HUES6 (cell line): ENCODE results near the gene OPHN1.

Experiments used
- H3K27ac ChIP-seq: 2 replicates; pipeline ENCODE4 v1.7.0; 2013; ENCODE audit warnings: low read depth, mild to moderate bottlenecking, low read length, inconsistent platforms
- H3K27me3 ChIP-seq: 2 replicates; pipeline ENCODE4 v1.6.1; 2013; ENCODE audit warnings: low read length; ENCODE audit not compliant: control insufficient read depth, insufficient read depth
- H3K36me3 ChIP-seq: 2 replicates; pipeline ENCODE4 v1.6.1; 2013; ENCODE audit warnings: low read length; ENCODE audit not compliant: control insufficient read depth, insufficient read depth
- H3K4me1 ChIP-seq: 2 replicates; pipeline ENCODE4 v1.6.1; 2013; ENCODE audit warnings: low read length; ENCODE audit not compliant: control insufficient read depth, insufficient read depth
- H3K4me3 ChIP-seq: 2 replicates; pipeline ENCODE4 v1.5.1; 2013; ENCODE audit warnings: low read depth, low read length
- H3K9ac ChIP-seq: one replicate; pipeline ENCODE4 v1.6.1; 2013; ENCODE audit warnings: mild to moderate bottlenecking, low read length
- H3K9me3 ChIP-seq: 2 replicates; pipeline ENCODE4 v1.6.1; 2013; ENCODE audit warnings: low read depth, low read length; ENCODE audit not compliant: control insufficient read depth, insufficient read depth

Gene OPHN1

GRCh38 chrX:68048774-68049173, 384.5 kb downstream of the OPHN1 start:
- no peak overlapping the region for H3K9ac ChIP-seq

GRCh38 chrX:68045008-68045577, 388.2 kb downstream of the OPHN1 start:
- peaks cover 4% of the 10 kb centered on the region; the same call in 1 of the 2 replicates for H3K9me3 ChIP-seq
- no peak overlapping the region for H3K9ac ChIP-seq
- H3K27me3 ChIP-seq = no peaks in the 10 kb centered on the region
- peaks cover 14% of the 10 kb centered on the region for H3K4me1 ChIP-seq
- H3K27ac ChIP-seq = no peak overlapping the region
- no peaks in the 10 kb centered on the region for H3K36me3 ChIP-seq
- H3K4me3 ChIP-seq = no peak overlapping the region

More at GRCh38 chrX:68048774-68049173, 384.5 kb downstream of the OPHN1 start:
- H3K36me3 ChIP-seq = no peaks in the 10 kb centered on the region
- H3K4me3 ChIP-seq = no peak overlapping the region
- H3K4me1 ChIP-seq = no peaks in the 10 kb centered on the region; the same call in 1 of the 2 replicates
- H3K9me3 ChIP-seq = peaks cover 5% of the 10 kb centered on the region; the same call in 1 of the 2 replicates
- H3K27me3 ChIP-seq = no peaks in the 10 kb centered on the region
- no peak overlapping the region for H3K27ac ChIP-seq

GRCh38 chrX:68043713-68044438, 389.4 kb downstream of the OPHN1 start:
- H3K27ac ChIP-seq = no peak overlapping the region

GRCh38 chrX:68041110-68041509, 392.2 kb downstream of the OPHN1 start:
- Histone ChIP-seq H3K4me1 (peaks cover 14% of the 10 kb centered on the region), H3K27me3 (no peaks in the 10 kb centered on the region), H3K9me3 (peaks cover 13% of the 10 kb centered on the region; the same call in 1 of the 2 replicates), H3K4me3 (no peak overlapping the region), H3K36me3 (no peaks in the 10 kb centered on the region), H3K9ac (no peak overlapping the region), H3K27ac (no peak overlapping the region)

More at GRCh38 chrX:68043713-68044438, 389.4 kb downstream of the OPHN1 start:
- H3K27me3 ChIP-seq = no peaks in the 10 kb centered on the region
- H3K4me3 ChIP-seq = no peak overlapping the region
- no peak overlapping the region for H3K9ac ChIP-seq
- peaks cover 8% of the 10 kb centered on the region; the same call in 1 of the 2 replicates for H3K9me3 ChIP-seq
- H3K36me3 ChIP-seq = no peaks in the 10 kb centered on the region
- H3K4me1 ChIP-seq = peaks cover 14% of the 10 kb centered on the region

- no peaks in the 10 kb centered on the region for H3K27me3 ChIP-seq
- no peaks in the 10 kb centered on the region for H3K36me3 ChIP-seq
- peaks cover 37% of the 10 kb centered on the region for H3K9me3 ChIP-seq
- no peaks in the 10 kb centered on the region; the same call in 1 of the 2 replicates for H3K4me1 ChIP-seq
- H3K4me3 ChIP-seq = no peak overlapping the region
- no peak overlapping the region for H3K9ac ChIP-seq
- no peak overlapping the region for H3K27ac ChIP-seq
Measured at GRCh38 chrX:68018248-68019203, 414.8 kb downstream of the OPHN1 start.

GRCh38 chrX:67998540-67998939, 434.8 kb downstream of the OPHN1 start:
- Histone ChIP-seq H3K9me3 (peaks cover 41% of the 10 kb centered on the region), H3K36me3 (no peaks in the 10 kb centered on the region), H3K4me1 (no peaks in the 10 kb centered on the region), H3K27ac (no peak overlapping the region), H3K9ac (no peak overlapping the region), H3K27me3 (no peaks in the 10 kb centered on the region), H3K4me3 (no peak overlapping the region)
